ENCODE data around the gene DDAH1.

Gene DDAH1

GRCh38 chr1:85321237-85321964, 143.6 kb downstream of the DDAH1 start:
- DNase-seq (ENCODE audit: low read depth) = no peak
- no peak overlapping the region for H3K4me3 ChIP-seq (ENCODE audit: low read depth, low read length)
- no peak for TF ChIP-seq CTCF (IDR thresholded peaks at IDR 0.05; ENCODE audit: low read depth, low read length, missing control alignments)
- in situ Hi-C loops (cut with HindIII; ENCODE audit: low sequenced_read_pairs) = loop anchor here (25.0 kb wide), 2 partner anchors 241 to 566 kb away; no protein-coding TSS in a partner anchor

- H3K4me3 ChIP-seq (ENCODE audit: low read depth, low read length) = no peak overlapping the region
- no peak for DNase-seq (ENCODE audit: low read depth)
- TF ChIP-seq CTCF (IDR thresholded peaks at IDR 0.05; ENCODE audit: low read depth, low read length, missing control alignments) = no peak
- in situ Hi-C loops (cut with HindIII; ENCODE audit: low sequenced_read_pairs) = loop anchor here (25.0 kb wide), 2 partner anchors 242 to 567 kb away; no protein-coding TSS in a partner anchor
Observed at GRCh38 chr1:85320371-85321131, 144.4 kb downstream of the DDAH1 start.

GRCh38 chr1:85319931-85320330, 145.0 kb downstream of the DDAH1 start:
- DNase-seq (ENCODE audit: low read depth) = no peak
- no peak overlapping the region for H3K4me3 ChIP-seq (ENCODE audit: low read depth, low read length)
- in situ Hi-C loops (cut with HindIII; ENCODE audit: low sequenced_read_pairs) = loop anchor here (5.0 to 25.0 kb wide), 4 partner anchors 77 to 567 kb away; partner anchors contain the start of gene ZNHIT6
- no peak for TF ChIP-seq CTCF (IDR thresholded peaks at IDR 0.05; ENCODE audit: low read depth, low read length, missing control alignments)

GRCh38 chr1:85319491-85319890, 145.5 kb downstream of the DDAH1 start:
- no peak for DNase-seq (ENCODE audit: low read depth)
- TF ChIP-seq CTCF (IDR thresholded peaks at IDR 0.05; ENCODE audit: low read depth, low read length, missing control alignments) = no peak
- in situ Hi-C loops (cut with HindIII; ENCODE audit: low sequenced_read_pairs) = loop anchor here (5.0 to 25.0 kb wide), 4 partner anchors 78 to 568 kb away; partner anchors contain the start of gene ZNHIT6
- H3K4me3 ChIP-seq (ENCODE audit: low read depth, low read length) = no peak overlapping the region

- in situ Hi-C loops (cut with HindIII; ENCODE audit: low sequenced_read_pairs) = loop anchor here (5.0 to 25.0 kb wide), 4 partner anchors 79 to 569 kb away; partner anchors contain the start of gene ZNHIT6
- no peak overlapping the region for H3K4me3 ChIP-seq (ENCODE audit: low read depth, low read length)
- no peak for TF ChIP-seq CTCF (IDR thresholded peaks at IDR 0.05; ENCODE audit: low read depth, low read length, missing control alignments)
- no peak for DNase-seq (ENCODE audit: low read depth)
Observed at GRCh38 chr1:85318217-85318616, 146.7 kb downstream of the DDAH1 start.

- no peak for TF ChIP-seq CTCF (IDR thresholded peaks at IDR 0.05; ENCODE audit: low read depth, low read length, missing control alignments)
Observed at GRCh38 chr1:85317560-85317959, 147.4 kb downstream of the DDAH1 start.

More at GRCh38 chr1:85317560-85317959, 147.4 kb downstream of the DDAH1 start:
- in situ Hi-C loops (cut with HindIII; ENCODE audit: low sequenced_read_pairs) = loop anchor here (5.0 to 25.0 kb wide), 4 partner anchors 80 to 570 kb away; partner anchors contain the start of gene ZNHIT6
- H3K4me3 ChIP-seq (ENCODE audit: low read depth, low read length) = no peak overlapping the region
- DNase-seq (ENCODE audit: low read depth) = no peak

Data from astrocyte of the cerebellum (primary cell).